DND-41 (cell line): Measurements from ENCODE around the gene ATPAF2.

Experiments
- CTCF ChIP-seq: IDR thresholded peaks from 2 replicates; pipeline ENCODE4 v1.5.1; 2012; ENCODE audit warnings: borderline replicate concordance, low read length, moderate library complexity, mild to moderate bottlenecking; ENCODE audit not compliant: poor library complexity, severe bottlenecking; ENCODE audit errors: extremely low read depth
- EZH2 ChIP-seq: IDR thresholded peaks from 3 replicates; pipeline ENCODE4 v1.6.1; 2012; ENCODE audit warnings: borderline replicate concordance, low read depth, mild to moderate bottlenecking, moderate library complexity, low read length, inconsistent platforms; ENCODE audit not compliant: severe bottlenecking

- TF ChIP-seq CTCF (no peak), EZH2 (no peak)
Observed at GRCh38 chr17:18016426-18016825, 22.5 kb downstream of the ATPAF2 start.
